HepG2 (cell line): ENCODE results near the gene WBP2NL. TPM values are rescaled to one million over a fixed set of nuclear protein-coding genes. Genes with fewer than 3 reads are reported as not detected.

ENCODE experiments used
- HCFC1 ChIP-seq: fragments of 150-350 bp; IDR thresholded peaks from 2 replicates; pipeline ENCODE4 v1.6.1; 2014; ENCODE audit warnings: low read depth, low read length
- KDM4B ChIP-seq: sonication (generic); formaldehyde crosslinking; IDR thresholded peaks from 2 replicates; pipeline ENCODE4 v1.4.0; 2020; ENCODE audit warnings: missing genetic modification reagents
- LRRFIP1 ChIP-seq: sonication (generic); formaldehyde crosslinking; conservative IDR thresholded peaks from 2 replicates; pipeline ENCODE4 v1.4.0; 2020; ENCODE audit warnings: missing genetic modification reagents
- ZBTB4 ChIP-seq: sonication (generic); formaldehyde crosslinking; IDR thresholded peaks from 2 replicates; pipeline ENCODE4 v1.4.0; 2020; ENCODE audit warnings: missing genetic modification reagents, mild to moderate bottlenecking, borderline replicate concordance
- ZNF253 ChIP-seq: sonication (generic); formaldehyde crosslinking; IDR thresholded peaks from 2 replicates; pipeline ENCODE4 v1.8.0; 2022; ENCODE audit warnings: mild to moderate bottlenecking, missing genetic modification reagents, borderline replicate concordance
- ZNF800 ChIP-seq: sonication (generic); formaldehyde crosslinking; IDR thresholded peaks from 2 replicates; pipeline ENCODE4 v1.4.0; 2020; ENCODE audit warnings: missing genetic modification reagents
- polyA plus RNA-seq, 8 experiments: library from polyadenylated mRNA; depleted of rRNA in 3 of 8; stranded (reverse) in 7 of 8; unstranded in 1 of 8; fragments of >200 nt; fragmentation: Illumina TruSeq in 4 of 8; extraction: Trizol in 4 of 8; gene quantifications; 2 replicates each; pipeline versions ENCODE4 v1.2.1 to v1.2.3, GENCODE V29; 2011 to 2016; ENCODE audit warnings: low read depth in 4 of 8, missing spikeins in 1 of 8, mixed read lengths in 1 of 8; ENCODE audit not compliant: insufficient read depth in 1 of 8
- total RNA-seq, 5 experiments: library from RNA; depleted of rRNA; stranded (reverse); fragments of >200 nt; fragmentation: Illumina TruSeq; extraction: Trizol; gene quantifications; 2 replicates each; pipeline ENCODE4 v1.2.3, GENCODE V29; 2016; ENCODE audit warnings: low read depth in 1 of 5

Gene WBP2NL
- total and polyA plus RNA-seq, 2 of the 13 experiments (the other 11 are each of a cell fraction or from before 2014, with no cell fraction given) = not detected

GRCh38 chr22:41975299-41976069 is 23.1 kb upstream of the WBP2NL start (continued):
- TF ChIP-seq ZNF800 (CRISPR knock-in tag) = no peak
- TF ChIP-seq LRRFIP1 = no peak
- no peak for TF ChIP-seq ZNF253
- TF ChIP-seq HCFC1 = no peak
- TF ChIP-seq KDM4B (CRISPR knock-in tag) = no peak
- TF ChIP-seq ZBTB4 = no peak
- TF ChIP-seq, all 625 proteins: peak for 0
